T1000 (cell line): ENCODE data around the gene PRTFDC1.
"Not testable (repeated sequence)": the region's sequence is repeated elsewhere in the genome, so short reads cannot be mapped to it uniquely, and the experiment has no call there.

ENCODE experiments used
- DNase-seq: peaks from one replicate; lab custom pipeline; 2025; ENCODE audit warnings: mixed read lengths; lab: John Stamatoyannopoulos, UW

PRTFDC1 gene

GRCh38 chr10:24930427-24930826 lies 22.0 kb downstream of the PRTFDC1 start:
- DNase-seq: no peak

GRCh38 chr10:24929904-24930303 lies 22.5 kb downstream of the PRTFDC1 start:
- DNase-seq: no peak

DNA sequence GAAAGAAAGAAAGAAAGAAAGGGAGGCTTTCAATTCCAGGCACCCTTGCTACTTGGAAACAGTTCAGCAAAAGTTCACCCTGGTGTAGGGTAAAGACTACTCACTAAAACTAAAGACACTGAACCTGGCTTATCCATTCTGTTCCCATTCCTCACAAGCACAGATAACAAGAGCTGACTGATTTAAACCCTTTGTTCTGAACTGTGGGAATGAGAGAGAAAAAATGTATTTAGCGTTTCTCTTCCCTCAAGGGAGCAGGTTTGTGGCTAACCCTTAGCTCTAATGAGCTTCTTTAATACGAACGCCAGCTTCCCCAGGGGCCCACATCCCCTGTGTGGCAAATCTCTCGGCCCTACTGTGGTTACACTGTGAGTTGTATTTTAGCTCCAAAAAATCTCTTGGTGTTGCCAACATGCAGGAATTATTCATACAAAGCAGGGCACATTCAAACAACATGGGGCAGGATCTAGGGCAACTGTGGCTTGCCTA lies 23.3 kb downstream of the PRTFDC1 start:
- DNase-seq: peak; percentile 50

- DNase-seq: no peak
Measured at GRCh38 chr10:24928163-24928562, 24.2 kb downstream of the PRTFDC1 start.

GRCh38 chr10:24926557-24926956 lies 25.8 kb downstream of the PRTFDC1 start:
- no peak for DNase-seq

DNA sequence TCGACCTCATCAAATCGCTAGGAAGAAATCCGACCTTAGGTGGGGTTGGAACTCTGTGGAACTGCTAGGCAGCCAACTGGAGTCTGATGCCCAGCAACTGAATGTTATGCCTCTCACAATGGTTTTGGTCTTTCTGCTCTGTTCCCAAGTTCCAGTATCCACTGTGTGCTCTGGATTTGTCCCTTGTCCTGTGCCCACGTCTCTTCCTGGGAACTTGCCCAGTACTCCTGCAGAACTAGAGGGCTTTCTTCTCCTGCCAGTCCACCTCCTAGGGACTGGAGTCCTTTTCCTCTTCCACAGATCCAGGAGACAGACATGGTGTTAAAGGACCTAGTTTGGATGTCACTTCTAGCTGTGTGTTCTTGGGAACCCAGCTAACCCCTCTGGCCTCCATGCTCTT lies 26.6 kb downstream of the PRTFDC1 start:
- DNase-seq: no peak

DNA sequence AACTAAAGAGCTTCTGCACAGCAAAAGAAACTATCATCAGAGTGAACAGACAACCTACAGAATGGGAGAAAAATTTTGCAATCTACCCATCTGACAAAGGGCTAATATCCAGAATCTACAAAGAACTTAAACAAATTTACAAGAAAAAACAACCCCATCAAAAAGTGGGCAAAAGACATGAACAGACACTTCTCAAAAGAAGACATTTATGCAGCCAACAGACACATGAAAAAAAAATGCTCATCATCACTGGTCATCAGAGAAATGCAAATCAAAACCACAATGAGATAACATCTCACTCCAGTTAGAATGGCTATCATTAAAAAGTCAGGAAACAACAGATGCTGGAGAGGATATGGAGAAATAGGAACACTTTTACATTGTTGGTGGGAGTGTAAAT lies 27.9 kb downstream of the PRTFDC1 start:
- DNase-seq: not testable (repeated sequence)

DNA sequence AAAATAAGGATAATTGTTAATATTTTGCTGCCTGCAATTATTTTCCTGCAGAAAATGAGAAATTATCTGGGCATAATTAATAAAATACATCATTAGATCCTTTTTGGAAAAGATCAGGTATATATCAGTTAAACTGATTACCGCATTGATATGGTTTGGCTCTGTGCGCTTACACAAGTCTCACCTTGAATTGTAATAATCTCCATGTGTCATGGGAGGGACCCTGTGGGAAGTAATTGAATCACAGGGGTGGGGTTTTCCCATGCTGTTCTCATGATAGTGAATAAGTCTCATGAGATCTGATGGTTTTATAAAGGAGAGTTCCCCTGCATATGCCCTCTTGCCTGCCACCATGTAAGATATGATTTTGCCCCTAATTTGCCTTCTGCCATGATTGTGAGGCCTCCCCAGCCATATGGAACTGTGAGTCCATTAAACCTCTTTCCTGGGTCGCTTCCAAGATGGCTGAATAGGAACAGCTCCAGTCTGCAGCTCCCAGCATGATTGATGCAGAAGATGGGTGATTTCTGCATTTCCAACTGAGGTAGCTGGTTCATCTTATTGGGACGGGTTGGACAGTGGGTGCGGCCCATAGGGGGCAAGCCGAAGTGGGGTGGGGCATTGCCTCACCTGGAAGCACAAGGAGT lies 30.1 kb downstream of the PRTFDC1 start:
- not testable (repeated sequence) for DNase-seq

DNA sequence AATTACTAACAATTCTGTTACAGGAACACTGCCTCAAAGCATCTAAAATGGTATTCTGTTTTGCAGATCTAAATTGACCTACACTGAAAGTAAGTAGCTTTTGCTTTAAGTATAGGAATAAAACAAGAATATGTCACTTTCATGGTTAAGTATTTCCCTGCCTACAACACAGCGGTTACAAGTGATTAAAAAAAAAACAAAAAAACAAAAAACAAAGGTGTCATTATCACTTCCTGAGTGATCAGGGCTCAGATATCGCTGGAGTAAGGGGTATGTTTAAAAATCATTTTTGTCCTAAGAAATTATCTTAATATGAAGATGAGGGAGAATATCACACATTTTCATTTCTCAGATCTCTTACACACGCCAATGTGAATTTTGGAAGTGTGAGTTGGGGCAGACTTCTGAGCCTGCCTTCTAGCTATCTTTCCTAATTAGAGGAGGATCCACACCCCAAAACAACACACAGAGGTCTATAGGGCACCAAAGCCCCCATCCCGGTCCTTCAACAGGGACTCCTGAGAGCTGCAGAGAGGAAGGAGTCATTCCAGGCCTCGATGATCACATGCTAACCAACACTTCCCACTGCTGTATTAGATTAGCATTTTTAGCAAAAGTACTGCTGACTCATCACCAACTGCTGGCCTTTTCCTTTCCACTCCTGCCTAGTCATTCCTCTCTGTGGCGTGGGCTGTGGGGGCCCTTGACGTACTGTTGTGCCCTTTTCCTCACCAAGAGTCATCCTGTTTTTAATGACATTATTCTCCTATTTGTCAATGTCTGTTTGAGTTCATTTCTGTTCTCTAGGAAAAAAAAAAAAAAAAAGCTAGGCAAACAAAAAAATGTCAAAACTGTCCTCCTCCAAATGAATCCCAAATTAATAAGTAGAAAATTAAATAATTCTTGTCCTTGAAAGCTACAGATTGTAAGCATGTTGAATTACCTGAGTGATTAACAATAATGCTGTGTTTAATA lies 31.2 kb downstream of the PRTFDC1 start:
- DNase-seq: peak; percentile 54

GRCh38 chr10:24920192-24920591 lies 32.2 kb downstream of the PRTFDC1 start:
- not testable (repeated sequence) for DNase-seq

DNA sequence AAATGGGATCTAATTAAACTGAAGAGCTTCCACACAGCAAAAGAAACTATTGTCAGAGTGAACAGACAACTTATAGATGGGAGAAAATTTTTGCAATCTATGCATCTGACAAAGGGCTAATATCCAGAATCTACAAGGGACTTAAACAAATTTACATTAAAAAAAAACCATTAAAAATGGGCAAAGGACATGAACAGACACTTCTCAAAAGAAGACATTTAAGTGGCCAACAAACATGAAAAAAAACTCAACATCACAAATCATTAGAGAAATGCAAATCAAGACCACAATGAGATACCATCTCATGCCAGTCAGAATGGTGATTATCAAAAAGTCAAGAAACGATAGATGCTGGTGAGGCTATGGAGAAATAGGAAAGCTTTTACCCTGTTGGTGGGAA lies 32.8 kb downstream of the PRTFDC1 start:
- not testable (repeated sequence) for DNase-seq

DNA sequence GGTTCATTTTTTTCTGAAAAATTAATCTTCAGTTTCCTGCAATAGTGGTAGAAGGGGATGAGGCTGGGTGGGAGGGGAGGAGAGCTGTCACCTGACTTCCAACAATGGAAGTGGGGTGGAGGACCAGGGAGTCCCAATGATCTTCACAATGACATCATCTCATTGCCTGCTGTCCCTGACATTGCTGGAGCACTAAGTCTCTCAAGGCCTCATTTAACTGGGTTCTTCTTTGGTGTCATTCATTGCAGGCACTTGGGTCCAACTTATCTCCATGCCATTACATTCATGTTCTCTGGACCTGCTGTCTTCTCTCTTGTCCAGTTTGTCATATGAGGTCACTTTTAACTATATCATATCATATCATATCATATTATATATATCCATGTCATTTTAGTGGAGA lies 34.4 kb downstream of the PRTFDC1 start:
- no peak for DNase-seq

GRCh38 chr10:24917493-24917892 lies 34.9 kb downstream of the PRTFDC1 start:
- no peak for DNase-seq

DNA sequence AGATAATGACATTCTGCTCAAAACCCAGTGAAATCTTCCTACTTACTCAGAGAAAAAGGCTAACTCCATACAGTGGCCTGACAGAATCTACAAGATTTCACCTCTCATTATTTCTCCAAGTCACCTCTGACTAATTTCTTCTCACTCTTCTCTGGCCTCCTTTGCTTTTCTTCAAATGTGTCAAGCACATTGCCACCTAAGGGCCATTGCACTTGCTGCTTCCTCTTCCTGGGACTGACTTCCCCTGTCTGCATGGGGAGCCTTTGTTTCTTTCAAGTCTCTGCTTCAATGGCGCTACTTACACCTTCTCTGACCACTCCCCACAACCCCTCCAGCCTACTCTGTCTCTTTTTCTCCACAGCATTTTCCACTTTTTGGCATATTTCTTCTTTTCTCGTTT lies 36.0 kb downstream of the PRTFDC1 start:
- no peak for DNase-seq

DNA sequence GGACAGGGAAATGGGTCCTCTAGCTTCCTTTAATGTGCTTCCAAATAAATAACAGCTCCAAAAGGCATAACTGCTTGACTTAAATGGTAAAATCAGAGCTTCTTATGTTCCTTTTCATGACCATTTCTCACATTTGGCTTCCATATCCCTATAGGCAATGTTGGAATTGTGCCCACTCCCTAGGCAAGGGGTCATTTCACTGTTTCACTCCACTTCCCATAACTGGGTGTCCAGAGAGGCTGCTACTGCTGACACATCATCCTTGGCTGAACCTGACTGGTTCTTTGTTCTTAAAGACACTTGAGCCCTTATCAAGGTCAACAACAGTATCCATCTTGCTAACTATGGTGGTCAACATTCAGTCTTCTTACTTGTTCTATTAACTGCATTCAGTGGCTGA lies 37.1 kb downstream of the PRTFDC1 start:
- DNase-seq: no peak

DNA sequence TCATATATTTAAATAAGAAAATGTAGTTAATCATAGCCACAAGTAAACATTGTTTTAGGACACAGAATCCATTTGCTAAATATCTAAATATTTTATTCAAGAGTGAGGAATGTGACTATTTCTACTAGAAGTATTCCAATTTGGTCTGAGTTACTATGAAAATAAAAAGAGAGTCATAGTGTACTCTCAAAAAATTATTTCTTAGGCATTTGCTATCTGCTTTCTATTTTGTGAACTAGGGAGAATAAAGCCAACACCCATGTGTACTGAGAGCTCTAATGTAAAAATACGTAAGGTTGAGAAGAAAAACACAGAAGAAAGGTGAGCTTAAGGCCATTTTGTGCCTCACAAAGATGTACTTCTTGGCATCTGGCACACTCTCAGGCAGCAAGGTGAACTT lies 38.3 kb downstream of the PRTFDC1 start:
- no peak for DNase-seq

- DNase-seq: no peak
Measured at GRCh38 chr10:24912215-24912614, 40.2 kb downstream of the PRTFDC1 start.

- DNase-seq: no peak
Measured at GRCh38 chr10:24911029-24911428, 41.4 kb downstream of the PRTFDC1 start.

DNA sequence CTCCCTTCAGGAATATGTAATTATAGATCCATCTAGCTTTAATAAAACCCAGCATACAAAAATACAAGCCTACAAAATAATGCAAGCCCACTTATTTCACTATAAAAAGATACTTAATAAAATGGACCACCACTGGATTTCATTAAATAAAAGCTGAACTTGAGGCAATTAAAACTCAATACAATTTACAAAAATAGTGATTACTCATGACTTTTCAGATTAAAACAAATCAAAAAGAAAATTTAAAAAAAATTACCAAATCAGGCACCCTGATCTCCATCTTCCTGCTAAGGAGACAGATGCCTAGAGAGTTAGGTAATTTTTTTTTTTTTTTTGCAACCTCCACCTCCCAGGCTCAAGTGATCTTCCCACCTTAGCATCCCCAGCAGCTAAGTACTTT lies 41.8 kb downstream of the PRTFDC1 start:
- no peak for DNase-seq

- DNase-seq: no peak
Measured at GRCh38 chr10:24908793-24909423, 43.5 kb downstream of the PRTFDC1 start.

GRCh38 chr10:24907956-24908355 lies 44.5 kb downstream of the PRTFDC1 start:
- DNase-seq: no peak

- DNase-seq: no peak
Measured at GRCh38 chr10:24906372-24906771, 46.0 kb downstream of the PRTFDC1 start.

- no peak for DNase-seq
Measured at GRCh38 chr10:24904824-24905223, 47.6 kb downstream of the PRTFDC1 start.
